HG03159 (cell line): ENCODE data around the gene PORCN.
"Not testable (repeated sequence)": the region's sequence is repeated elsewhere in the genome, so short reads cannot be mapped to it uniquely, and the experiment has no call there.

ENCODE experiments used
- ATAC-seq: cut with Tn5 transposase; IDR thresholded peaks from one replicate; pipeline ENCODE4 v1.9.1; 2021; ENCODE audit warnings: mild to moderate bottlenecking, moderate library complexity; ENCODE audit not compliant: unreplicated experiment

The PORCN gene

GRCh38 chrX:48538641-48539344, 30.0 kb downstream of the PORCN start:
- no peak for ATAC-seq

- ATAC-seq = peak; percentile 85
Observed at GRCh38 chrX:48539345-48540027, 30.7 kb downstream of the PORCN start, which contains the start of gene TBC1D25. TSS of gene TBC1D25 (plus strand) at chrX:48539714. CDS start at chrX:48539798, 84 bp downstream.

GRCh38 chrX:48540028-48540375, 31.2 kb downstream of the PORCN start:
- peak; percentile 25 for ATAC-seq

GRCh38 chrX:48540480-48540879, 31.7 kb downstream of the PORCN start:
- no peak for ATAC-seq

GRCh38 chrX:48541140-48541814, 32.5 kb downstream of the PORCN start:
- ATAC-seq = no peak

GRCh38 chrX:48548871-48549270, 40.1 kb downstream of the PORCN start:
- no peak for ATAC-seq

GRCh38 chrX:48555731-48556325, 47.0 kb downstream of the PORCN start:
- ATAC-seq = not testable (repeated sequence)

- no peak for ATAC-seq
Observed at GRCh38 chrX:48558271-48558670, 49.5 kb downstream of the PORCN start.

GRCh38 chrX:48559636-48560035, 50.8 kb downstream of the PORCN start:
- no peak for ATAC-seq

- ATAC-seq = no peak
Observed at GRCh38 chrX:48560056-48560455, 51.3 kb downstream of the PORCN start.

GRCh38 chrX:48560681-48561080, 51.9 kb downstream of the PORCN start:
- no peak for ATAC-seq

GRCh38 chrX:48569958-48570357, 61.2 kb downstream of the PORCN start:
- no peak for ATAC-seq
